HAP-1 (cell line): Measurements from ENCODE around the gene ALK.
"Not testable (repeated sequence)": the region's sequence is repeated elsewhere in the genome, so short reads cannot be mapped to it uniquely, and the experiment has no call there.

Experiments used
- DNase-seq, 2 experiments: peaks; one replicate each; pipeline ENCODE4 v3.0.0-alpha.2; 2016 to 2020; ENCODE audit warnings: low spot score in 2 of 2
- H3K27me3 ChIP-seq: fragments of 250-450 bp; sonication (Bioruptor Pico); 2 replicates; pipeline ENCODE4 v1.5.1; 2020; ENCODE audit warnings: low read depth, mild to moderate bottlenecking, moderate library complexity
- H3K36me3 ChIP-seq: fragments of 250-450 bp; sonication (Bioruptor Pico); replicated peaks from 2 replicates; pipeline ENCODE4 v1.5.1; 2020; ENCODE audit warnings: mild to moderate bottlenecking
- H3K4me1 ChIP-seq: fragments of 250-450 bp; sonication (Bioruptor Pico); 2 replicates; pipeline ENCODE4 v1.5.1; 2020; ENCODE audit warnings: mild to moderate bottlenecking
- H3K4me3 ChIP-seq: fragments of 250-450 bp; sonication (Bioruptor Pico); 2 replicates; pipeline ENCODE4 v1.5.1; 2020; ENCODE audit warnings: mild to moderate bottlenecking, moderate library complexity
- H3K9me3 ChIP-seq: fragments of 250-450 bp; sonication (Bioruptor Pico); 2 replicates; pipeline ENCODE4 v1.5.1; 2020; ENCODE audit warnings: mild to moderate bottlenecking, moderate library complexity
- in situ Hi-C: fragments of 300-500 bp; cut with MboI; formaldehyde crosslinking; loops from 3 replicates; pipeline ENCODE4 v1.14.3; 2020; ENCODE audit warnings: low sequenced_read_pairs, inconsistent platforms, mixed read lengths

ALK gene

GRCh38 chr2:29762239-29762638 is 159.1 kb downstream of the ALK start:
- no peak for DNase-seq
- Histone ChIP-seq H3K27me3 (no peaks in the 10 kb centered on the region), H3K4me1 (no peaks in the 10 kb centered on the region), H3K4me3 (no peak overlapping the region), H3K36me3 (no peaks in the 10 kb centered on the region), H3K9me3 (no peaks in the 10 kb centered on the region)
- in situ Hi-C loops, result no loop called here

DNA sequence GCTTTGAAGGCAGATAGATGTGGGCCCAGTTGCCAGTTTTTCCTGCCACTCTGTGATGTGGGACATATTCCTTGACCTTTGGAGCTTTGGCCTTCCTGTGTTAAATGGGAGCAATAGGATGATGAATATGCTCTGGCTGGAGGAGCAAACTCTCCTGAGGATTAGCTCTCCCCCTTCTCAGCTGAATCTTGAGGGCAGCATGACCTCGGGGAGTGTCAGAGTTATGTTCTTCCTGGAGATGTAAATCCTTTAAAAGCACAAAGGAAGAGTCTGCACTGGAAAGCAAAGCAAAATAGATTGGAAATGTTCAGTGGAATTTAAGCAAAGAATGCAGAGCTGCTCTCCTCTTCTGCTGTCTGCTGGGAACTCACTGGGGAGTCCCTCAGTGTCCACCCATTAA is 160.1 kb downstream of the ALK start:
- Histone ChIP-seq H3K9me3 (no peaks in the 10 kb centered on the region), H3K4me1 (no peaks in the 10 kb centered on the region), H3K27me3 (no peaks in the 10 kb centered on the region), H3K36me3 (no peaks in the 10 kb centered on the region), H3K4me3 (no peak overlapping the region)
- DNase-seq, result no peak
- in situ Hi-C loops, result no loop called here

DNA sequence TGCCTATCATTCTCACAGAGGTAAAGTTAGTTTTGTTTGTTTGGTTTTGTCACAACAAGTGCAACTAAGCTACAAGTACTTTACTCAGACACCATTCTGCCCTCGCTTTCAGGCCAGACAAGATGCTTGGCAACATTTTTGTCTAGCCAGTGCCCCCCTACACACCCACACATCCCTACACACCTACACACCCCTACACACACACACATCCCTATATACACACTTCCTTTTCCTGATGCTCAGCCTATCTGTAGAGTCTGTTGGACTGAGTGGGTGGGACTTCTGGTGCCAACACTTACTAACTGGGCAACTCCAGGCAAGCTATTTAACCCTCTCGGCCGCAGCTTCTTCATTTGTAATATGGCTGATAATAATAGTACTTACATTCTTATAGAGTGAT is 161.4 kb downstream of the ALK start:
- H3K4me3 ChIP-seq, result no peak overlapping the region
- no peaks in the 10 kb centered on the region for H3K9me3 ChIP-seq
- no peaks in the 10 kb centered on the region for H3K4me1 ChIP-seq
- no peaks in the 10 kb centered on the region for H3K27me3 ChIP-seq
- no peak for DNase-seq
- no peaks in the 10 kb centered on the region for H3K36me3 ChIP-seq
- in situ Hi-C loops, result no loop called here

- Histone ChIP-seq H3K27me3 (no peaks in the 10 kb centered on the region), H3K36me3 (no peaks in the 10 kb centered on the region), H3K4me1 (no peaks in the 10 kb centered on the region), H3K4me3 (no peak overlapping the region), H3K9me3 (no peaks in the 10 kb centered on the region)
- in situ Hi-C loops, result no loop called here
- DNase-seq, result no peak
These were observed 162.0 kb downstream of the ALK start for GRCh38 chr2:29759360-29759759.

DNA sequence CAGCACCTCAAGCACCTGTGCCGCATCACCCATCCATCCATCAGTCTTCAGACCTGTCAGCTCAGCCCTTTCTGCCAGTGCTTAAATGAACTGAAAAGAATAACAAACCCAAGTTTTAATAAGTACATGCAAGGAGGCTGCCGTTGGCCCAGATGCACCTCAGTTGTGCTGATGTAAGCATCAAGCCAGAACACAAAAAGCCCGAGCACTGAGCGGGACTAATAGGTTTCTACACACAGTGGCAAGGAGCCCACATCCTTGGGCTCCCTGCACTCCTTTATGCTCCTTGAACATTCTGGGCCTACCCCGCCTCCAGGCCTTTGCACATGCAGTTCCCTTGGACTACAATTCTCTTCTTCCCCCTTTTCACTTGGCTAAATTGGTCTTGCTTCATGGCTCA is 165.6 kb downstream of the ALK start:
- H3K27me3 ChIP-seq, result no peaks in the 10 kb centered on the region
- H3K9me3 ChIP-seq, result no peaks in the 10 kb centered on the region
- no peaks in the 10 kb centered on the region for H3K4me1 ChIP-seq
- no peak for DNase-seq
- in situ Hi-C loops, result no loop called here
- no peaks in the 10 kb centered on the region for H3K36me3 ChIP-seq
- no peak overlapping the region for H3K4me3 ChIP-seq

GRCh38 chr2:29755233-29755632 is 166.2 kb downstream of the ALK start:
- Histone ChIP-seq H3K4me1 (no peaks in the 10 kb centered on the region), H3K9me3 (no peaks in the 10 kb centered on the region), H3K4me3 (no peak overlapping the region), H3K36me3 (no peaks in the 10 kb centered on the region), H3K27me3 (no peaks in the 10 kb centered on the region)
- DNase-seq, result no peak
- in situ Hi-C loops, result no loop called here

- no peaks in the 10 kb centered on the region for H3K27me3 ChIP-seq
- no peaks in the 10 kb centered on the region for H3K4me1 ChIP-seq
- in situ Hi-C loops, result no loop called here
- H3K36me3 ChIP-seq, result no peaks in the 10 kb centered on the region
- H3K9me3 ChIP-seq, result no peaks in the 10 kb centered on the region
- no peak overlapping the region for H3K4me3 ChIP-seq
- no peak for DNase-seq
These were observed 167.5 kb downstream of the ALK start for GRCh38 chr2:29753671-29754444.

DNA sequence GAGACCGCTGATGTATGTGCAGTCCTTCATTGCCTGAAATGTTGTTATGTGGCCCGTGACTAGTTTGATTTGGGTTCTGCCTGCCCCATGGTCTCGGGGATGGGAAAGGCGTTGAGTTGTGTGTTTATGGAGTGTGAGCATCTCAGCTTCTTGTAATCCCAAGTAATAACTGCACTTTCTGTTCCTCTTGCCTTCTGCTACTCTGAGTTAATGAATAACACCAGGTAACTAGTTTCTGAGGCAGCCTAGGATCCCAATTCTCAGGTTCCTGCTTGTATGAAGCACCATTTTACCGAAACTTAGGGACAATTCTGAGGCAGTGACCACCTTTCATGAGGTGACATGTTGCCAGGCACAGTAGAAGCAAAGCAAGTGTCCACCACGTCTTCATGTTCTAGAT is 170.0 kb downstream of the ALK start:
- Histone ChIP-seq H3K4me1 (no peaks in the 10 kb centered on the region), H3K36me3 (no peaks in the 10 kb centered on the region), H3K4me3 (no peak overlapping the region), H3K9me3 (no peaks in the 10 kb centered on the region), H3K27me3 (no peaks in the 10 kb centered on the region)
- in situ Hi-C loops, result no loop called here
- DNase-seq, result no peak

DNA sequence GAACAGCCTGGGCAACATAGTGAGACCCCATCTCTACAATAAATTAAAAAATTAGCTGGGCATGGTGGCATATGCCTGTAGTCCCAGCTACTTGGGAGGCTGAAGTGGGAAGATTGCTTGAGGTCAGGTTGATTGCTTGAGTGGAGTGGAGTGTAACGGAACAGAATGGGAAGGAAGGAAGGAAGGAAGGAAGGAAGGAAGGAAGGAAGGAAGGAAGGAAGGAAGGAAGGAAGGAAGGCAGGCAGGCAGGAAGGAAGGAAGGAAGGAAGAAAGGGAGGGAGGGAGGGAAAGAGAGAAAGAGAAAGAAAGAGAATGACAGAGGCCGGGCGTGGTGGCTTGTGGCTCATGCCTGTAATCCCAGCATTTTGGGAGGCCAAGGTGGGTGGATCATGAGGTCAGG is 170.9 kb downstream of the ALK start:
- H3K4me1 ChIP-seq, H3K9me3 ChIP-seq, H3K36me3 ChIP-seq, DNase-seq, H3K4me3 ChIP-seq, in situ Hi-C loops, H3K27me3 ChIP-seq: not testable (repeated sequence)

DNA sequence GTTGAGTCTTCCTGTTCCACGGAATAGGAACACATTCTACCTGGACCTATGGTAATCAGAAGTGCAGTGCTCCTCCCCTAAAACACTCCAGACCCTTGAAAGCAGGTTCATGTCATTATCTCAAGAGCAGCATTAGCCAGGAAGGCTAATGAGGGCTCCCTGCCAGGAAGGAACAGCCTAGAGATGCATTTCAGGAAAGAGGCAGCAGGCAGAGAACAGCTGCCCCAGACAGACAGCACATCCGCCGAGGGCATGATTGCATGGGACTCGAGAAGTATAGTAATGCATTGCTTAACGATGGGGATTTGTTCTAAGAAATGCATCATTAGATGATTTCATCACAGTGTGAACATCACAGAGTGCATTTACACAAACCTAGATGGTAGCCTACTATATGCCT is 171.5 kb downstream of the ALK start:
- in situ Hi-C loops, result no loop called here
- no peaks in the 10 kb centered on the region for H3K36me3 ChIP-seq
- no peak overlapping the region for H3K4me3 ChIP-seq
- H3K9me3 ChIP-seq, result no peaks in the 10 kb centered on the region
- H3K27me3 ChIP-seq, result no peaks in the 10 kb centered on the region
- DNase-seq, result no peak
- H3K4me1 ChIP-seq, result no peaks in the 10 kb centered on the region

- in situ Hi-C loops, result no loop called here
- no peak for DNase-seq
These were observed 172.3 kb downstream of the ALK start for GRCh38 chr2:29749041-29749440.

DNA sequence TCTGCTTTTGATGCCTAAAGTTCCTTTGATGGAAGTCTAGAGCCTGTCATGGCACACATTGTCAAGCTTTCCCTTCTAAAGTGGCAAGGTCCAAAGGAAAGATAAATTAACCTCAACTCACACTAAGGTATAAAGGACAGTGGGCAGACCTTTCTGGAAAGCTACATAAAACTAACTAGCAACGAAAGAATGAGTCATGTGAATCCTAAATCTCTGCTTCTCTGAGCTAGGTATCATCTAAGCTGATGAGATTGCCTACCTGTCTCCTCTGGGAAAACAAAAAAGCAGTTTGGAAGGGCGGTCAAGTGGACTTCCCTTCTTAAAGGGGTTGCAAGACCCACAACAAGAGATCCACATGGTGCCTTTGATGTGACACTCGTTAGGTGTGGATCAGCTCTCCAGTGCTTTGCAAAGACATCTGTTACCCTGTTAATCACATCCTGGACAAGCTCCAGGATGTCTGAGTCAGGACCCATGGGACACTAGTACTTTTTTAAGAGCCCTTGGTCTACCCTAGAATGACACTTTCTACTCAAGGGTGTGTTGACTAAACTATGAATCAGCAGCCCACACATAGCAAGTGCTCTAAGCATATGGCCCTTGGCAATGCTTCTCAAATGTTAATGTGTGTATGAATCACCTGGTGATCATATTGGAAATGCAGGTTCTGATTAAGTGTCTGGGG is 173.5 kb downstream of the ALK start:
- Histone ChIP-seq H3K9me3 (no peaks in the 10 kb centered on the region), H3K4me3 (no peak overlapping the region), H3K27me3 (no peaks in the 10 kb centered on the region), H3K4me1 (no peaks in the 10 kb centered on the region), H3K36me3 (no peaks in the 10 kb centered on the region)
- no peak for DNase-seq
- in situ Hi-C loops, result no loop called here

More at GRCh38 chr2:29749041-29749440, 172.3 kb downstream of the ALK start:
- no peaks in the 10 kb centered on the region for H3K4me1 ChIP-seq
- H3K36me3 ChIP-seq, result no peaks in the 10 kb centered on the region
- no peaks in the 10 kb centered on the region for H3K27me3 ChIP-seq
- no peak overlapping the region for H3K4me3 ChIP-seq
- no peaks in the 10 kb centered on the region for H3K9me3 ChIP-seq

DNA sequence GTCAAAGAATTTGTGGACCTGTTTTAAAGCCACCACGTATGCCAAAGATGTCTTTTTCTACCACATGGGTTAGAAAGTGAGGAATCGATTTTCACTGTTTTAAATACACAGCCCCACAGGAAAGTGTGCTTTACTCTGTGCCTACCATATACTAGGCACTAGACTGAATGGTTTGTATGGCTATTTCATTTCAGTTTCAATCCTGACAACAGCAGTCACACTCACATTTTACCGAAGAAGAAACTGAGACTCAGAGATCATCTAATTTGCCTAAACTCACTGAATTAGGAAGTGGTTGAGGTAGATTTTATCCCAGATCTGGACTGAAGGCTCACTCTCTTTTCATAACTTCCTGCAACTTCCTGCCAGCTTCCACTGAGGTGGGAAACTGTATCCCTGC is 176.4 kb downstream of the ALK start:
- no peaks in the 10 kb centered on the region for H3K27me3 ChIP-seq
- no peak for DNase-seq
- no peaks in the 10 kb centered on the region for H3K36me3 ChIP-seq
- no peaks in the 10 kb centered on the region for H3K9me3 ChIP-seq
- H3K4me1 ChIP-seq, result no peaks in the 10 kb centered on the region
- in situ Hi-C loops, result no loop called here
- no peak overlapping the region for H3K4me3 ChIP-seq

GRCh38 chr2:29743516-29743915 is 177.9 kb downstream of the ALK start:
- H3K4me1 ChIP-seq, result no peaks in the 10 kb centered on the region
- in situ Hi-C loops, result no loop called here

More at GRCh38 chr2:29743516-29743915, 177.9 kb downstream of the ALK start:
- Histone ChIP-seq H3K4me3 (no peak overlapping the region), H3K36me3 (no peaks in the 10 kb centered on the region), H3K9me3 (no peaks in the 10 kb centered on the region), H3K27me3 (no peaks in the 10 kb centered on the region)
- DNase-seq, result no peak
